Pancreas (tissue), 10 donors: ENCODE data around the gene FGA. TPM values are rescaled to one million over a fixed set of nuclear protein-coding genes. Genes with fewer than 3 reads are reported as not detected.
"Not testable (repeated sequence)": the region's sequence is repeated elsewhere in the genome, so short reads cannot be mapped to it uniquely, and the experiment has no call there.

Experiments used
- ATAC-seq, 4 donors: fragments of 200-7000 bp; cut with Tn5 transposase; one replicate each; pipeline versions ENCODE4 v1.8.0 to v1.9.1; 2020; ENCODE audit warnings: mild to moderate bottlenecking in 4 of 4, moderate library complexity in 4 of 4
- DNase-seq, 6 donors: peaks; one replicate each; pipeline ENCODE4 v3.0.0-alpha.2; 2020
- FAIRE-seq: peaks from 2 replicates; lab custom pipeline; 2012; peaks lifted over from hg19 to GRCh38; lab: Jason Lieb, UNC
- H3K27ac ChIP-seq, 4 donors: fragments of 200-600 bp; sonication (generic); 1 replicate in 3 of 4; 2 replicates in 1 of 4; pipeline versions ENCODE4 v1.5.0 to v1.8.0; 2020
- H3K27me3 ChIP-seq, 4 donors: fragments of 200-600 bp; one replicate each; pipeline ENCODE4 v1.8.0; 2021
- H3K36me3 ChIP-seq, 3 donors: fragments of 200-600 bp; sonication (generic) in 1 of 3; one replicate each; pipeline versions ENCODE4 v1.5.0 to v1.8.0; 2020 to 2021
- H3K4me1 ChIP-seq, 3 donors: fragments of 200-600 bp; one replicate each; pipeline ENCODE4 v1.8.0; 2021
- H3K4me3 ChIP-seq, 4 donors: fragments of 200-600 bp; sonication (generic) in 2 of 4; one replicate each; pipeline versions ENCODE4 v1.5.0 to v1.8.0; 2020 to 2021
- H3K9me3 ChIP-seq, 4 donors: fragments of 200-600 bp; one replicate each; pipeline ENCODE4 v1.8.0; 2021
- WGBS, 2 donors: extraction: QIAGEN DNeasy Blood & Tissue Kit; methylation state at CpG; one replicate each; pipeline ENCODE4 v1.1.7; 2013; 5-methylcytosine and 5-hydroxymethylcytosine counted together
- intact Hi-C, 3 donors: fragments of 100-400 bp; cut with DNase I; formaldehyde crosslinking; loops; one replicate each; pipeline versions ENCODE4 v1.11.1 to v1.14.2; 2022
- polyA plus RNA-seq, 2 donors: library from polyadenylated mRNA; stranded (reverse); fragments of 200-250 nt; gene quantifications; one replicate each; pipeline ENCODE4 v1.2.3, GENCODE V29; 2013
- total RNA-seq, 6 donors: library from RNA; stranded (reverse); fragmentation: NEBNext Ultra II Directional in 4 of 6; extraction: Animal tissue kit (Norgen Biotek cat#: 25700) in 4 of 6; gene quantifications; one replicate each; pipeline versions ENCODE4 v1.2.1 to v1.2.4, GENCODE V29; 2021 to 2023
- TF ChIP-seq, protein P1 (sequence below), 4 donors: fragments of 200-600 bp; sonication (generic) in 3 of 4; IDR thresholded peaks; one replicate each; pipeline versions ENCODE4 v1.5.0 to v1.8.0; 2021; ENCODE audit warnings: antibody characterized with exemption in 4 of 4
- donor health status: healthy with polysubstance abuse.
- donor health status: DM: no; HTN: no; CAD: no; lungs with moderate emphysema.
- donor health status: DM: no; HTN: no; CAD: no.
- donor health status: control.
- donor health status: control.
- donor health status: Bipolar disorder and iron deficiency.
- donor health status: DM: yes; HTN: yes; CAD: no.
- donor health status: DM: no; HTN: no; CAD: no.
- donor health status: DM: no; HTN: no; CAD: no.
- donor health status: DM: yes; HTN: yes; CAD: no.

FGA gene
- total and polyA plus RNA-seq, 8 donors, result 0.09 to 30.3 (median 7.7) TPM

DNA sequence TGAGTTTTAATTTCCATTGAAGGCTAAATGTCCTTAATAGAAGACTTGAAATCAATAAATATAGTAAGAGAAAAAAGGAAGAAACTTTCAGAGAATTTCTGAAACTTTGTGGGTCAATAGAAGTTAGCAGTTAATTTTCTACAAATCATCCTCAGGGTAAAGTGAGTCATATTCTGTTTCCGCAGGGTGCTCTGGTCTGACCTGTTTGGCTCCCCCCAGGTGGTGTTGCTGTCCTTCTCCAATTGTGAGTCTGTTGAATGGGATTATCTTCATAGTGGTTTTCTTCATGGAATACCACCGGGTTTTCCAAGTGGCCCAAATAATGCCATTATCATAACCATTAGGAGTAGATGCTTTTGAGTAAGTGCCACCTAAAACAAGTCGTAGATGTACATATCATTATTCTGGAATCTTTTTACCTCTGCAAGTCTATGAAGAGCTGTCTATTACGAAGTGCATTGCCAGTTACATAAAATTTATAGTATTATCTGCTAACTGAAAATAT, 14.2 kb upstream of the FGA start:
- FAIRE-seq (no peak), DNase-seq (no peak), ATAC-seq (no peak)
- Histone ChIP-seq H3K36me3 (no peaks in the 10 kb centered on the region), H3K4me3 (no peak overlapping the region), H3K27me3 (no peaks in the 10 kb centered on the region), H3K9me3 (no peaks in the 10 kb centered on the region), H3K27ac (no peak overlapping the region), H3K4me1 (no peaks in the 10 kb centered on the region)
- WGBS, 2 donors, result 74 to 83% methylated on average over 4 of the region's 4 CpGs
- intact Hi-C loops, result no loop called here
- TF ChIP-seq, protein P1, sequence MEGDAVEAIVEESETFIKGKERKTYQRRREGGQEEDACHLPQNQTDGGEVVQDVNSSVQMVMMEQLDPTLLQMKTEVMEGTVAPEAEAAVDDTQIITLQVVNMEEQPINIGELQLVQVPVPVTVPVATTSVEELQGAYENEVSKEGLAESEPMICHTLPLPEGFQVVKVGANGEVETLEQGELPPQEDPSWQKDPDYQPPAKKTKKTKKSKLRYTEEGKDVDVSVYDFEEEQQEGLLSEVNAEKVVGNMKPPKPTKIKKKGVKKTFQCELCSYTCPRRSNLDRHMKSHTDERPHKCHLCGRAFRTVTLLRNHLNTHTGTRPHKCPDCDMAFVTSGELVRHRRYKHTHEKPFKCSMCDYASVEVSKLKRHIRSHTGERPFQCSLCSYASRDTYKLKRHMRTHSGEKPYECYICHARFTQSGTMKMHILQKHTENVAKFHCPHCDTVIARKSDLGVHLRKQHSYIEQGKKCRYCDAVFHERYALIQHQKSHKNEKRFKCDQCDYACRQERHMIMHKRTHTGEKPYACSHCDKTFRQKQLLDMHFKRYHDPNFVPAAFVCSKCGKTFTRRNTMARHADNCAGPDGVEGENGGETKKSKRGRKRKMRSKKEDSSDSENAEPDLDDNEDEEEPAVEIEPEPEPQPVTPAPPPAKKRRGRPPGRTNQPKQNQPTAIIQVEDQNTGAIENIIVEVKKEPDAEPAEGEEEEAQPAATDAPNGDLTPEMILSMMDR (IDR thresholded peaks at IDR 0.05), result no peak

DNA sequence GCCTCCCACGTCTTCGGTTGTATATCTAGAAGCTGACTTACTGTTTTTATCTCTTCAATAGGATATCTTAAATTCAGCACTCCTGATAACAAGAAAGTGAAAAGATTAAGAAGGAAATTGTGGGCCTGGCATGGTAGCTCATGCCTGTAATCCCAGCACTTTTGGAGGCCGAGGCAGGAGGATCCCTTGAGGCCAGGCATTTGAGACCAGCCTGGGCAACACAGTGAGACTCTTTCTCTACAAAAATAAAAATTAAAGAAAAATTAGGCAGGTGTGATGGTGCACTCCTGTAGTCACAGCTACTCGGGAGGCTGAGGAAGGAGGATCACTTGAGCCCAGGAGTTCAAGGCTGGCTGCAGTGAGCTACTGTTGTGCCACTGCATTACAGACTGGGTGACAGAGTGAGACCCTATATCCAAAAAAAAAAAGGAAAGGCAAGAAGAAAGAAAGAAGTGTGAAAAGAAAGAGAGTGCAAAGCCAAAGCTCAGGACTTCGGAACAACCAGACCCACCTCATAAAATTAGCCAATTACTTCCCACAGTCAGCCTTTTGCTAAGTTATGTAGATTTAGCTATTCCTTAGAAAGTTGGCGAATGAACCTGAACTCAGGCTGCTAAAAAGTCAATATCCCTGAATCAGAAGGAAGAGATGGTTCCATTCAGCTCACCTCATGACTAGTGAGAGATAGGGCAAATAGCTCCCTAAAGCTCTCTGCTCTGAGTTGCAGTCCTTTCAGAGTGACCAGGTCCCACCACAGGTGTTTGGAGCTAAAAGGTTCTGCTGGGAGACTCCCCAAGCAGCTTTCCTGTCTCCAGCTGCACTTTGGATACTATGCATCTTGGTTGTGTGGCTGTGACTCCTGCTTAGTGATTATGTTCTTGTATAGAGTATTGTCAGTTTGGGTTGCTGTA, 12.7 kb upstream of the FGA start:
- H3K27me3 ChIP-seq, result no peaks in the 10 kb centered on the region
- no peaks in the 10 kb centered on the region for H3K36me3 ChIP-seq
- H3K9me3 ChIP-seq, result no peaks in the 10 kb centered on the region
- H3K4me1 ChIP-seq, result no peaks in the 10 kb centered on the region
- FAIRE-seq, result no peak
- no peak overlapping the region for H3K27ac ChIP-seq
- no peak for ATAC-seq
- 87 to 91% methylated on average over 6 of the region's 6 CpGs for WGBS, 2 donors
- intact Hi-C loops, result no loop called here
- DNase-seq, result no peak
- no peak overlapping the region for H3K4me3 ChIP-seq
- TF ChIP-seq, protein P1 (IDR thresholded peaks at IDR 0.05), result no peak

DNA sequence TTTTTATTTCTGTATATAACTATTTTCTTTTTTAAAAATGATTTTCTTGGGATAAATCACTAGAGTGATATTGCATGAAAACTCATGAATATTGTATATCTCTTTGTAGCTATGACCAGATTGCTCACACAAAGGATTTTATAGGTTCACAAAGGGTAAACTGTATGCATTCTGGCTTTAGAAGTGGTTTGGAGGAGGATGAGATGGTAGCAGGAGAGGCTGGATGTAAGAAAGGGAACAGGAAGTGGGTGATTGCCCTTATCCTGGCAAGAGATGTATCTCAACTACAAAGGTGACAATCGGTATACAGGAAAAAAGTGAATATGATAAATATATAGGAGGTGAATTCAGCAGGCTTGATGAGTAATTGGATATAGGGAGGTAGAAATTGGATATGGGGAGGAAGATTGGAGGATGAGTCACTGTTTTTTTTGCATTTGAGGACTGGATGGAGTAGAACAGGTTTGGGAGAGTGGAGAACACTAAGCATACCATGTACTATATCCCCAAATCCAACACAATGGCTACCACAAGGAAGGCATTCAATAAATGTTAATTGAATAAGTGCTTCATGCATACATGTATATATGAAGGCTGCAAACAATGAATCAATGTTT, 12.0 kb upstream of the FGA start:
- FAIRE-seq (no peak), ATAC-seq (no peak), DNase-seq (no peak)
- intact Hi-C loops, result no loop called here
- Histone ChIP-seq H3K36me3 (no peaks in the 10 kb centered on the region), H3K4me1 (no peaks in the 10 kb centered on the region), H3K9me3 (no peaks in the 10 kb centered on the region), H3K4me3 (no peak overlapping the region), H3K27ac (no peak overlapping the region), H3K27me3 (no peaks in the 10 kb centered on the region)
- WGBS, 2 donors, result 65 to 83% methylated on average over 1 of the region's 1 CpG
- TF ChIP-seq, protein P1 (IDR thresholded peaks at IDR 0.05), result no peak

DNA sequence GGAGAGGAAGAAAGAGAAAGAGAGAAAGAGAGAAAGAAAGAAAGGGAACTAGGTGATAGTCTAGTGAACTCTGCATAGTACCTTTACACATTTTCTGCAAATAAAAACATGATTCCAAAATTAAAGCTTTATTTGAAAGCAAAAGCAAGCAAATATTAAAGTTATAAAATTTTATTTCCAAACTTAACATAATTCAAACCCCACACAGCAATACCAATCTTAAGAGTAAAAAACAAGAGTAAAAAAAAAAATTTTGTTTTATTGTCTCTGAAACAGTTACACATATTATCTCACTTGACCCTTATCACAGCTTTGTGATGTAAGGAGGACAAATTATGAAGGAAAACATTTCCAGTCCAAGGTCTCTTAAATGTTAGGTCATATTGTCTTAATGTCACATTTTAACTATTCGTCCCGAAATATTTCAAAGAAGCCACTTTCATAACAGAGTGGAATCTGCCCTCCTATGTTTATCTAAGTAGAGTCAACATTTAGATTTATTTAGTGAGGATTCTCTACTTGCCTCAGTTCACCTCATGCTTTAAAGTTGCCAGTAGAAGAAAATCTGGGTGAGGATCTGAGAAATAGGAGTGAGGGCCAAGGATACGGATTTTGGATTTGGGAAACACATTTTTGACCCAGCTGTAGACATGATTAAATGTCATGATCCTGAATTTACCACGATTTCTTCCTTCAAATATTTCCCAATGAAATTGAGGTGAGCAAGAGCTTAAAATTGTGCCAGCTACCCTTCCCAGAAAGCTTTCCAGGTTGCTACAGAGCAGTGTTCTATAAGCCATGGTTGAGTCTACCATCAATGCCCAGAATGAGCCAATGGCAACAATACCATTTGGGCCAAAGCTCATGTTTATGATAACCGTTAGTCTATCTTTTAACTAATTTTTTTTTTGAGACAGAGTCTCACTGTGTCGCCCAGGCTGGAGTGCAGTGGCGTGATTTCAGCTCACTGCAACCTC, 7.5 kb upstream of the FGA start:
- Histone ChIP-seq H3K27ac (no peak overlapping the region), H3K4me1 (no peaks in the 10 kb centered on the region), H3K9me3 (no peaks in the 10 kb centered on the region), H3K4me3 (no peak overlapping the region), H3K36me3 (no peaks in the 10 kb centered on the region), H3K27me3 (no peaks in the 10 kb centered on the region)
- 64 to 66% methylated on average over 7 of the region's 7 CpGs for WGBS, 2 donors
- ATAC-seq, result no peak
- FAIRE-seq, result no peak
- TF ChIP-seq, protein P1 (IDR thresholded peaks at IDR 0.05), result no peak
- no peak for DNase-seq
- intact Hi-C loops, result no loop called here

DNA sequence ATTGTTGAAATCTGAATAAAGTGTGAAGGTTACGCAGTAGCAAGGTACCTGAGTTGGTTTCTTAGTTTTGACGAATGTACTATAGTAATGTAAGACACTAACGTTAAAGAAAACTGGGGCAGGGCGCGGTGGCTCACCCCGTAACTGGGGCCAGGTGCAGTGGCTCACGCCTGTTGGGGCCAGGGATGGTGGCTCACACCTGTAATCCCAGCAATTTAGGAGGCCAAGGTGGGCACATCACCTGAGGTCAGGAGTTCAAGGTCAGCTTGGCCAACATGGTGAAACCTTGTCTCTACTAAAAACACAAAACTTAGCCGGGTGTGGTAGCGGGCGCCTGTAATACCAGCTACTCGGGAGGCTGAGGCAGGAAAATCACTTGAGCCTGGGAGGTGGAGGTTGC, 6.7 kb upstream of the FGA start:
- ATAC-seq, H3K27me3 ChIP-seq, H3K4me3 ChIP-seq, FAIRE-seq, H3K36me3 ChIP-seq, H3K9me3 ChIP-seq, H3K4me1 ChIP-seq, H3K27ac ChIP-seq, intact Hi-C loops, DNase-seq: not testable (repeated sequence)
- 87 to 93% methylated on average over 11 of the region's 11 CpGs for WGBS, 2 donors
